HFFc6 (cell line): Measurements from ENCODE around the gene PNCK. TPM values are rescaled to one million over a fixed set of nuclear protein-coding genes. Genes with fewer than 3 reads are reported as not detected.

ENCODE experiments used
- DNase-seq: peaks from one replicate; pipeline ENCODE4 v3.0.0-alpha.2; 2018
- H3K27ac Mint-ChIP-seq: 2 replicates; pipeline ENCODE4 v1.8.0; 2020; ENCODE audit warnings: mild to moderate bottlenecking, mixed read lengths
- H3K27me3 Mint-ChIP-seq: 2 replicates; pipeline ENCODE4 v1.8.0; 2021; ENCODE audit warnings: mild to moderate bottlenecking, moderate library complexity, mixed read lengths; ENCODE audit not compliant: insufficient read depth
- H3K36me3 Mint-ChIP-seq: 2 replicates; pipeline ENCODE4 v1.8.0; 2021; ENCODE audit warnings: low read depth, mixed read lengths
- H3K4me1 Mint-ChIP-seq: 2 replicates; pipeline ENCODE4 v1.8.0; 2020; ENCODE audit warnings: low read depth, mixed read lengths
- H3K4me3 Mint-ChIP-seq: 2 replicates; pipeline ENCODE4 v1.8.0; 2020; ENCODE audit warnings: mild to moderate bottlenecking, moderate library complexity, mixed read lengths
- H3K9me3 Mint-ChIP-seq: 2 replicates; pipeline ENCODE4 v1.8.0; 2020; ENCODE audit warnings: mild to moderate bottlenecking, mixed read lengths
- CTCF ChIP-seq: fragments of 200-600 bp; sonication (generic); IDR thresholded peaks from 2 replicates; pipeline ENCODE4 v1.5.0; 2021; ENCODE audit warnings: antibody characterized with exemption, mild to moderate bottlenecking
- total RNA-seq, 6 experiments: library from RNA; stranded (reverse); fragmentation: NEBNext Ultra II Directional; extraction: Animal tissue kit (Norgen Biotek cat#: 25700); gene quantifications; 2 replicates in 1 of 6; 3 replicates in 5 of 6; pipeline ENCODE4 v1.2.3, GENCODE V29; 2021

Gene PNCK
- total RNA-seq, 6 experiments from 2014 or later = 0.26 to 0.43 TPM; not detected in 4

- no peak for DNase-seq
- Mint-ChIP-seq H3K9me3 (no peaks in the 10 kb centered on the region), H3K27me3 (peaks cover 21% of the 10 kb centered on the region)
These were observed 53.0 kb downstream of the PNCK start for GRCh38 chrX:153620576-153620975.

More at GRCh38 chrX:153620576-153620975, 53.0 kb downstream of the PNCK start:
- Mint-ChIP-seq H3K27ac (no peak overlapping the region), H3K36me3 (no peaks in the 10 kb centered on the region), H3K4me3 (no peak overlapping the region), H3K4me1 (no peaks in the 10 kb centered on the region)
- no peak for TF ChIP-seq CTCF

Other genes with a start within 250 kb of the PNCK start
- under 1 TPM; 0.33 to 0.99 (median 0.69) TPM for gene TREX2, start 227.8 kb downstream of the PNCK start, total RNA-seq
- gene HAUS7, start 203.2 kb downstream of the PNCK start, total RNA-seq = 10 to 100 TPM; 20.3 to 32.0 (median 28.2) TPM
- gene BGN, start 178.8 kb downstream of the PNCK start, total RNA-seq = 100 to 1,000 TPM; 324 to 382 (median 367) TPM
- not detected for gene ATP2B3, start 156.2 kb downstream of the PNCK start, total RNA-seq
- 10 to 100 TPM; 25.7 to 31.9 (median 29.6) TPM for gene CCNQ, start 74.7 kb downstream of the PNCK start, total RNA-seq
- gene DUSP9, start 26.6 kb downstream of the PNCK start, total RNA-seq = not detected
- 10 to 100 TPM; 14.0 to 33.8 (median 17.7) TPM for gene SLC6A8, start 14.1 kb upstream of the PNCK start, total RNA-seq
- gene BCAP31, start 50.6 kb upstream of the PNCK start, total RNA-seq = 100 to 1,000 TPM; 203 to 295 (median 218) TPM
- 10 to 100 TPM; 12.9 to 18.9 (median 14.5) TPM for gene ABCD1, start 51.0 kb upstream of the PNCK start, total RNA-seq
- gene PLXNB3, start 90.4 kb upstream of the PNCK start, total RNA-seq = 10 to 100 TPM; 13.2 to 33.4 (median 15.8) TPM
- under 1 TPM; 0.14 to 0.51 (median 0.27) TPM for gene SRPK3, start 107.2 kb upstream of the PNCK start, total RNA-seq
- 10 to 100 TPM; 60.2 to 67.1 (median 62.8) TPM for gene IDH3G, start 120.6 kb upstream of the PNCK start, total RNA-seq
- 100 to 1,000 TPM; 171 to 247 (median 182) TPM for gene SSR4, start 120.9 kb upstream of the PNCK start, total RNA-seq
- not detected for gene PDZD4, start 156.7 kb upstream of the PNCK start, total RNA-seq
- 10 to 100 TPM; 13.1 to 89.2 (median 14.4) TPM for gene L1CAM, start 212.4 kb upstream of the PNCK start, total RNA-seq
- gene AVPR2, start 230.9 kb upstream of the PNCK start, total RNA-seq = not detected